ENCODE data around the gene PLXNC1.

- no peak for TF ChIP-seq MAFF (IDR thresholded peaks at IDR 0.05; ENCODE audit: low read length)
- no peak for TF ChIP-seq ZFP36 (IDR thresholded peaks at IDR 0.05; ENCODE audit: low read depth, low read length, partially characterized antibody)
- TF ChIP-seq THRAP3 (IDR thresholded peaks at IDR 0.05; ENCODE audit: borderline replicate concordance): no peak
- no peak for TF ChIP-seq HDAC2 (IDR thresholded peaks at IDR 0.05)
- TF ChIP-seq ESRRA (IDR thresholded peaks at IDR 0.05; ENCODE audit: borderline replicate concordance, low read depth): no peak
- no peak for TF ChIP-seq PTBP1 (IDR thresholded peaks at IDR 0.05; ENCODE audit: low read depth, low read length)
- TF ChIP-seq ETV5 (CRISPR knock-in tag; IDR thresholded peaks at IDR 0.05; ENCODE audit: low read depth): no peak
- no peak for TF ChIP-seq EZH2 (IDR thresholded peaks at IDR 0.05; ENCODE audit: borderline replicate concordance, low read depth, low read length)
Observed at GRCh38 chr12:94277426-94278000, 129.1 kb downstream of the PLXNC1 start.

Measured in K562 (cell line).